Measurements from ENCODE around the gene FAM13C.

The FAM13C gene

GRCh38 chr10:59323036-59323459 is 39.3 kb downstream of the FAM13C start:
- TF ChIP-seq CTCF (IDR thresholded peaks at IDR 0.05; ENCODE audit: low read depth, low read length, poor library complexity, severe bottlenecking), result no peak
- TF ChIP-seq EZH2phosphoT487 (IDR thresholded peaks at IDR 0.05; ENCODE audit: borderline replicate concordance, low read length), result no peak

GRCh38 chr10:59322131-59322530 is 40.2 kb downstream of the FAM13C start:
- Histone ChIP-seq H3F3A (ENCODE audit: control insufficient read depth, insufficient read depth) (no peaks in the 10 kb centered on the region), H3K27me3 (ENCODE audit: control insufficient read depth, low read length) (peaks cover 2% of the 10 kb centered on the region; the same call in 1 of the 2 replicates), H3K4me3 (ENCODE audit: low read length) (no peak overlapping the region), H3K9me2 (replicated peaks; ENCODE audit: control insufficient read depth, low read length) (no peaks in the 10 kb centered on the region), H3K27ac (ENCODE audit: low read depth, low read length) (no peak overlapping the region), H3K9me3 (ENCODE audit: control insufficient read depth, insufficient read depth, low read length) (no peaks in the 10 kb centered on the region), H3K79me2 (ENCODE audit: control insufficient read depth, low read length) (no peaks in the 10 kb centered on the region), H3K4me1 (ENCODE audit: control insufficient read depth, low read length) (no peaks in the 10 kb centered on the region), H4K20me1 (ENCODE audit: control insufficient read depth, insufficient read depth, low read depth, low read length) (no peaks in the 10 kb centered on the region), H3K36me3 (ENCODE audit: control insufficient read depth, low read length) (no peaks in the 10 kb centered on the region), H3K4me2 (ENCODE audit: low read length) (no peak overlapping the region)
- TF ChIP-seq EZH2phosphoT487 (IDR thresholded peaks at IDR 0.05; ENCODE audit: borderline replicate concordance, low read length), result no peak
- no peak for TF ChIP-seq CTCF (IDR thresholded peaks at IDR 0.05; ENCODE audit: low read depth, low read length, poor library complexity, severe bottlenecking)

More at GRCh38 chr10:59323036-59323459, 39.3 kb downstream of the FAM13C start:
- Histone ChIP-seq H3K4me2 (ENCODE audit: low read length) (no peak overlapping the region), H3K4me1 (ENCODE audit: control insufficient read depth, low read length) (no peaks in the 10 kb centered on the region), H3K27ac (ENCODE audit: low read depth, low read length) (no peak overlapping the region), H3K79me2 (ENCODE audit: control insufficient read depth, low read length) (no peaks in the 10 kb centered on the region), H3K9me3 (ENCODE audit: control insufficient read depth, insufficient read depth, low read length) (no peaks in the 10 kb centered on the region), H3K9me2 (replicated peaks; ENCODE audit: control insufficient read depth, low read length) (no peaks in the 10 kb centered on the region), H3K36me3 (ENCODE audit: control insufficient read depth, low read length) (no peaks in the 10 kb centered on the region), H3K27me3 (ENCODE audit: control insufficient read depth, low read length) (peaks cover 2% of the 10 kb centered on the region; the same call in 1 of the 2 replicates), H3F3A (ENCODE audit: control insufficient read depth, insufficient read depth) (no peaks in the 10 kb centered on the region), H3K4me3 (ENCODE audit: low read length) (no peak overlapping the region), H4K20me1 (ENCODE audit: control insufficient read depth, insufficient read depth, low read depth, low read length) (no peaks in the 10 kb centered on the region)

GRCh38 chr10:59320355-59320754 is 42.0 kb downstream of the FAM13C start:
- H3K27ac ChIP-seq (ENCODE audit: low read depth, low read length), result no peak overlapping the region
- no peaks in the 10 kb centered on the region for H4K20me1 ChIP-seq (ENCODE audit: control insufficient read depth, insufficient read depth, low read depth, low read length)
- H3F3A ChIP-seq (ENCODE audit: control insufficient read depth, insufficient read depth), result no peaks in the 10 kb centered on the region
- H3K9me2 ChIP-seq (replicated peaks; ENCODE audit: control insufficient read depth, low read length), result no peaks in the 10 kb centered on the region
- no peak overlapping the region for H3K4me3 ChIP-seq (ENCODE audit: low read length)
- TF ChIP-seq EZH2phosphoT487 (IDR thresholded peaks at IDR 0.05; ENCODE audit: borderline replicate concordance, low read length) (no peak), CTCF (IDR thresholded peaks at IDR 0.05; ENCODE audit: low read depth, low read length, poor library complexity, severe bottlenecking) (no peak)
- no peaks in the 10 kb centered on the region for H3K9me3 ChIP-seq (ENCODE audit: control insufficient read depth, insufficient read depth, low read length)
- no peaks in the 10 kb centered on the region for H3K4me1 ChIP-seq (ENCODE audit: control insufficient read depth, low read length)
- no peak overlapping the region for H3K4me2 ChIP-seq (ENCODE audit: low read length)
- H3K27me3 ChIP-seq (ENCODE audit: control insufficient read depth, low read length), result no peaks in the 10 kb centered on the region
- no peaks in the 10 kb centered on the region for H3K36me3 ChIP-seq (ENCODE audit: control insufficient read depth, low read length)
- H3K79me2 ChIP-seq (ENCODE audit: control insufficient read depth, low read length), result no peaks in the 10 kb centered on the region

All from DOHH2 (cell line).